ENCODE measurements around the gene FCHSD1.
A peak's percentile ranks its signal among the peaks of the same experiment; 100 is the strongest.
"Not testable (repeated sequence)": the region's sequence is repeated elsewhere in the genome, so short reads cannot be mapped to it uniquely, and the experiment has no call there.

The FCHSD1 gene

GRCh38 chr5:141617682-141618029 lies 33.6 kb downstream of the FCHSD1 start:
- no peak for DNase-seq (ENCODE audit: low read depth)

GRCh38 chr5:141617128-141617527 lies 34.1 kb downstream of the FCHSD1 start:
- DNase-seq (ENCODE audit: low read depth): no peak

GRCh38 chr5:141615991-141616720 lies 35.1 kb downstream of the FCHSD1 start:
- no peak for DNase-seq (ENCODE audit: low read depth)

GRCh38 chr5:141613344-141613743 lies 37.9 kb downstream of the FCHSD1 start:
- no peak for DNase-seq (ENCODE audit: low read depth)

DNA sequence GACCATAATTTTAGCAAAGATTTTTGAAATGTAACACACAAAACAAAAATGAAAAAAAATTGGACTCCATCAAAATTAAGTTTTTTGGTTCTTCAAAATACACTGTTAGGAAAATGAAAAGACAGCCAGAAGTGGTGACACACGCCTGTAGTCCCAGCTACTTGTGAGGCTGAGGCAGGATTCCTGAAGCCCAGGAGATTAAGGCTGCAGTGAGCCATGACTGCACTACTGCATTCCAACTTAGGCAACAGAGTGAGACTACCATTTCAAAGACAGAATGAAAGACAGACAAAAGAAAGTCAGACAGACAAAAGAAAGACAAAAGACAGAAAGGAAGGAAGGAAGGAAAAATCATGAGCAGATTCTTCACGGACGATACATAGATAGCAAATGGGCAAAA lies 39.9 kb downstream of the FCHSD1 start:
- no peak for DNase-seq (ENCODE audit: low read depth)

- not testable (repeated sequence) for DNase-seq (ENCODE audit: low read depth)
These were observed 41.3 kb downstream of the FCHSD1 start for GRCh38 chr5:141609921-141610320.

GRCh38 chr5:141609044-141609443 lies 42.2 kb downstream of the FCHSD1 start:
- DNase-seq (ENCODE audit: low read depth): no peak

GRCh38 chr5:141608557-141608956 lies 42.7 kb downstream of the FCHSD1 start:
- DNase-seq (ENCODE audit: low read depth): no peak

DNA sequence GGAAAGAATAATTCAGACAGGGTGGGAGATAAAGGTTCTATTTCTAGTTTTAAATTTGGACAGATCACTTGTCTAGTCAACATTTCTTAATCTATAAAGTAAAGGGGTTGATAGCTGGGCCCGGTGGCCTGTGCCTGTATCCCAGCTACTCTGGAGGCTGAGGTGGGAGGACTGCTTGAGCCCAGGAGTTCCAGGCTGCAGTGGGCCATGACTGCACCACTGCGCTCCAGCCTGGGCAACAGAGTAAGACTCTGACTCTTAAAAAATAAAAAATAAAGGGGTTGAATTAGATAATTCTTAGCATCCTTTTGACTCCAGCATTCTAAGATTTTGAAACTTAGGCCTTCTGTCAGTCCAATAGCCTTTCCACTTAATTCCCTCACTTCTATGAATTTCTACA lies 43.2 kb downstream of the FCHSD1 start:
- DNase-seq (ENCODE audit: low read depth): no peak

DNA sequence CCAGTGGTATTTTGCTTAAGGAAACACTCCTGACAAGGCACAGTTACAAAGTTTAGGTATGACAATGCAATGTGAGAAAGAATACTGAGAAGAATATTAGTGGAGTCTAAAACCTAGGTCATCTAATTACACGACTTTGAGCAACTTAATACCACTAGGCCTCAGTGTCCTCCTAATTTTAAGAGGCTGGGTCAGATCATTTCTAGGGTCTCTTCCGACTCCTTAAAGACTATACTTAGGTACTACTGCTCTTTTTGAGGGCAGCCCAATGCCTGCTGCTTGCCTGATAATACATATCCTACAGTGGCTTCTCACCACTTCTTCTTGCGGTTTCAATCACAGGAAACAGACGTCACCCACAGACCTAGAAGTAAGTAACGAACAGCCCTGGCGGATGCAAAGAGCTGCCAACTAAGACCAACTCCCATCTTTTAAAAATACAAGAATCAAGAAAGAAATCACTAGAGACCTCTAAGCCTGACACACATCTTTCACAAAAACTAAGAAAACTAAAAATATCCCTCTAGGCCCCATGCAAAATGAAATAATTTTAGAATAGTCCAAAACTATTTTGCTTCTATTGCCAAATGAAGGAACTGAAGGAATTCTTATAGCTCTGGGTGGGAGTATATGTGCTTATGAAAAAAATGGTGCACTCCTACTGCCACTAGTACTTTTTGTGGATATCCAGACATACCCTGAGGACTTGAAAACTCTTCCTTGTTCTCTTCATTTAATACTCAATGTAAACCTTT lies 45.5 kb downstream of the FCHSD1 start:
- no peak for DNase-seq (ENCODE audit: low read depth)

GRCh38 chr5:141603923-141604717 lies 47.1 kb downstream of the FCHSD1 start:
- peak; percentile 45 for DNase-seq (ENCODE audit: low read depth)

GRCh38 chr5:141602606-141603005 lies 48.6 kb downstream of the FCHSD1 start:
- DNase-seq (ENCODE audit: low read depth): no peak

DNA sequence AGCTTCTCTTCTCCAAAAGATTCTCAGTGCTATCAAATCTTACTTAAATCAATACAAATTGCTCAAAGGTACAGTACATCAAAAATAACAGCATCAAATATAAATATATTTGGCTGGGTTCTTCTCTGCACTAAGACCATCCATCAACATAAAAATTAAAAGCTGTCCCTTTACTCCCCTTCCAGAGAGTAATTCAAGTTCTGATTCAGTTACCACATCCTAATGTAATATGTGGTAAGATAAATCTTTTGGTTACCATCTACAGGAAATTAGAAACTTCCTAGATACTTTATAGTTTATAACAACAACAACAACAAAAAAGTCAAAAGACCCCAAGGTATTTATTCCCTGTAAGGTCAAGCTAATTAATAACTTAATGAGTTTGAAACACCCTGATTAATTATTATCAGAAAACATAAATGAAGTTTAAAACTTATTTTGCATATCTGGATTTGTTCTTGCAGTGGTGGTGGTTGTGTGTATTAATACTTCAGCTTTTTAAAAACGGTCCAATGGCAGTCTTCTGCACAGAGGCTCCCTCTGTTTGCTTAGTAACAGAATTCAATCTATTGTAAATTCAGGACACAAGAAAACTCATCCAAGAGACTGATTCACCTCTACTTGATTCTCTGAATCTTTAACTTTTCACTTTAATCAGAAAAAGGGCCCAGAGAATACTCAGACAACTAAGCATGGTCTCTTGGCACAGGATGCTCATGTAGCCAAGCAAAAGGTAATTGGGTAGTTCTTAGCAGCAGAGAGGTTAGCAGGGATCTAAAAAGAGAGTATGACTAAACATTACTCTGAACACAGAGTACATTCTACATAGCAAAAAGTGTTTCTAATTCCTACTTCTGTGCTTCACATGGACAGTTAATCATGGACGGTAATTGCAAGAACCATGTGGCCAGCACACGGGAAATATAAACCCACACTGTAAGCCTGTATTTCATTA lies 52.5 kb downstream of the FCHSD1 start:
- DNase-seq (ENCODE audit: low read depth): no peak

DNA sequence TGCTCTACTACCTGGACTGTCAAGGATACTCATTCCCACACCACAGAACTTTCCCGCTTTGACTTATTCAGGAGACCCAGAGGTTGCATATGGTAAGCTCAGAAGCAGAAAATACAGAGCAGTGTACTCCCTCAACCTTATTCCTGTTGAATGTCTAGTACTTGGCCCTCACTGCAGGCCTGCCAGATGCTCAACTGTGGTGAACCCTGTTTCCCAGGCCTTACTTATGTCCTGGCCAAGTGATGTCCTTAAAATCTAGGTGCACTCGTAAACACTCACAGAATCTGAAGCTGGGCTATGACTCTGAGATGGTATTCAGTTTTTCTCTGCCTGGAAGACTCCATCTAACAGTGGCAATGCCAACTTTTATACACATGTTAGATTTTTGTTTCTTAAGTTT lies 53.4 kb downstream of the FCHSD1 start:
- DNase-seq (ENCODE audit: low read depth): no peak

- DNase-seq (ENCODE audit: low read depth): no peak
These were observed 53.8 kb downstream of the FCHSD1 start for GRCh38 chr5:141597394-141597793.

- DNase-seq (ENCODE audit: low read depth): no peak
These were observed 54.4 kb downstream of the FCHSD1 start for GRCh38 chr5:141596867-141597266.

DNA sequence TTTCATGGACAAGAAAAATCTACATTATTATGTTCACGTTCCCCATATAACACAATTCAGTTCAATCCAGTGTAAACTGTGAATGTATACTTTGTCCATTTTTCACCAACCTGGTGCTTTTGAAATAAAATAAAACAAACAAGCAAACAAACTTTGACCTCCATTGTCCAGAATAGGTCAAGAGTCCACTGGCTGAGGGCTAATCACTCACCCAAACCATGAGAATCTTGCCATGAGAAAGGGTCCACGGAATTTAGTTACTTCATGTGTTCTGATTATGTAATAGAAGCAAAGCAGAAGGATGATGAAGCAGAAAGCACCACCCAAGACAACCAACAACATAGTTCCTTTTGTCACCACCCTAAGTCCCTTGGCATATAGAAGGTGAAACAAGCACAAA lies 61.1 kb downstream of the FCHSD1 start:
- DNase-seq (ENCODE audit: low read depth): no peak

All from HS-27A (cell line).